ENCODE results near the gene UNC13A.

GRCh38 chr19:17725422-17726078, 37.4 kb upstream of the UNC13A start:
- no peak; the same call in 1 of the 2 replicates for TF ChIP-seq CTCF (conservative IDR thresholded peaks at IDR 0.05)
- TF ChIP-seq ZFX (IDR thresholded peaks at IDR 0.05): no peak
